ENCODE measurements around the gene RXFP3. TPM values are rescaled to one million over a fixed set of nuclear protein-coding genes. Genes with fewer than 3 reads are reported as not detected.

RXFP3 gene
- total RNA-seq, 1 donor from 2014 or later = not detected

GRCh38 chr5:33937017-33937706 lies 976 bp downstream of the RXFP3 start:
- H3K36me3 ChIP-seq = no peaks in the 10 kb centered on the region
- no peak overlapping the region for H3K27ac ChIP-seq
- ATAC-seq (no peak), DNase-seq (no peak)
- H3K9me3 ChIP-seq = no peaks in the 10 kb centered on the region
- no peak for TF ChIP-seq CTCF (IDR thresholded peaks at IDR 0.05)
- intact Hi-C loops (cut with DNase I) = no loop called here
- peaks cover 16% of the 10 kb centered on the region for H3K4me1 ChIP-seq
- H3K4me3 ChIP-seq = peak overlapping the region; percentile 36
- H3K27me3 ChIP-seq (ENCODE audit: low read depth) = peaks cover 66% of the 10 kb centered on the region

DNA sequence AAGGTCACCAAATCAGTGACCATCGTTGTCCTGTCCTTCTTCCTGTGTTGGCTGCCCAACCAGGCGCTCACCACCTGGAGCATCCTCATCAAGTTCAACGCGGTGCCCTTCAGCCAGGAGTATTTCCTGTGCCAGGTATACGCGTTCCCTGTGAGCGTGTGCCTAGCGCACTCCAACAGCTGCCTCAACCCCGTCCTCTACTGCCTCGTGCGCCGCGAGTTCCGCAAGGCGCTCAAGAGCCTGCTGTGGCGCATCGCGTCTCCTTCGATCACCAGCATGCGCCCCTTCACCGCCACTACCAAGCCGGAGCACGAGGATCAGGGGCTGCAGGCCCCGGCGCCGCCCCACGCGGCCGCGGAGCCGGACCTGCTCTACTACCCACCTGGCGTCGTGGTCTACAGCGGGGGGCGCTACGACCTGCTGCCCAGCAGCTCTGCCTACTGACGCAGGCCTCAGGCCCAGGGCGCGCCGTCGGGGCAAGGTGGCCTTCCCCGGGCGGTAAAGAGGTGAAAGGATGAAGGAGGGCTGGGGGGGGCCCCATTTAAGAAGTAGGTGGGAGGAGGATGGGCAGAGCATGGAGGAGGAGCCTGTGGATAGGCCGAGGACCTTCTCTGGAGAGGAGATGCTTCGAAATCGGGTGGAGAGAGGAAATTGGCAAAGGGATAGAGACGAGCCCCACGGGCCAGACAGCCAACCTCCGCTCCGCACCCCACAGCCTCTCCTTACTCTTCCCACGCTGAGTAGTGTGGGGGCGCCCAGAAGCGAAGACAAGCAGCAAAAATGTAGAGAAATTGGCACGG lies 1.7 kb downstream of the RXFP3 start:
- DNase-seq (no peak), ATAC-seq (no peak)
- intact Hi-C loops (cut with DNase I) = no loop called here
- H3K4me1 ChIP-seq = peaks cover 16% of the 10 kb centered on the region
- no peak for TF ChIP-seq CTCF (IDR thresholded peaks at IDR 0.05)
- no peak overlapping the region for H3K27ac ChIP-seq
- no peaks in the 10 kb centered on the region for H3K36me3 ChIP-seq
- H3K27me3 ChIP-seq (ENCODE audit: low read depth) = peaks cover 67% of the 10 kb centered on the region
- H3K4me3 ChIP-seq = no peak overlapping the region
- no peaks in the 10 kb centered on the region for H3K9me3 ChIP-seq

- TF ChIP-seq CTCF (IDR thresholded peaks at IDR 0.05) = no peak
- H3K9me3 ChIP-seq = no peaks in the 10 kb centered on the region
- no peak overlapping the region for H3K4me3 ChIP-seq
- no peak for DNase-seq
- peaks cover 16% of the 10 kb centered on the region for H3K4me1 ChIP-seq
- intact Hi-C loops (cut with DNase I) = no loop called here
- no peak for ATAC-seq
- H3K36me3 ChIP-seq = no peaks in the 10 kb centered on the region
- H3K27me3 ChIP-seq (ENCODE audit: low read depth) = peaks cover 67% of the 10 kb centered on the region
- no peak overlapping the region for H3K27ac ChIP-seq
These were observed 2.3 kb downstream of the RXFP3 start for GRCh38 chr5:33938507-33938796.

DNA sequence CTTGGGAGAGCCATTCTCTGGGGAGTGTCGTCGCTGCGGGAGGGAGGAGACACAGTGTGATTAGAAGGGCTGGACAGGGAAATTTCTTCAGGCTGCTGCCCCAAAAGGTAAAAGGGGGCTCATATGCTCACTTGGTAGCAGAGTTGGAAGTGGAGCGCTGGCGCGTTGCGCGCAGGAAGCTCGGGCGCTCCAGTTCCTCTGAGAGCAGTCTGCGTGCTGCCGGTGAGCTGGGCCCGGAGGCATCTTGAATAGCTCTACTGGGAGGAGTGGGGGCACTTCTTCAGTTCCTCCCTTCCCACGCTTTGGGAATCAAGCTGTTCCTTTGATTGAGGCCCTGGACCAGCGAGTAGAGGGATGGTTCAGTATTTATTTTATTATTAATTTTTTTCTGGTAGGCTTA lies 2.7 kb downstream of the RXFP3 start:
- H3K27me3 ChIP-seq (ENCODE audit: low read depth) = peaks cover 67% of the 10 kb centered on the region
- H3K36me3 ChIP-seq = no peaks in the 10 kb centered on the region
- H3K27ac ChIP-seq = no peak overlapping the region
- ATAC-seq = no peak
- peaks cover 16% of the 10 kb centered on the region for H3K4me1 ChIP-seq
- no peak for DNase-seq
- no peak for TF ChIP-seq CTCF (IDR thresholded peaks at IDR 0.05)
- no peak overlapping the region for H3K4me3 ChIP-seq
- intact Hi-C loops (cut with DNase I) = no loop called here
- H3K9me3 ChIP-seq = no peaks in the 10 kb centered on the region

- Histone ChIP-seq H3K4me3 (no peak overlapping the region), H3K36me3 (no peaks in the 10 kb centered on the region), H3K27me3 (ENCODE audit: low read depth) (peaks cover 69% of the 10 kb centered on the region), H3K27ac (no peak overlapping the region), H3K9me3 (no peaks in the 10 kb centered on the region), H3K4me1 (peaks cover 16% of the 10 kb centered on the region)
- no peak for ATAC-seq
- intact Hi-C loops (cut with DNase I) = no loop called here
- no peak for TF ChIP-seq CTCF (IDR thresholded peaks at IDR 0.05)
- DNase-seq = no peak
These were observed 3.5 kb downstream of the RXFP3 start for GRCh38 chr5:33939556-33940262.
